ENCODE data around the gene KANSL1.

KANSL1 gene

DNA sequence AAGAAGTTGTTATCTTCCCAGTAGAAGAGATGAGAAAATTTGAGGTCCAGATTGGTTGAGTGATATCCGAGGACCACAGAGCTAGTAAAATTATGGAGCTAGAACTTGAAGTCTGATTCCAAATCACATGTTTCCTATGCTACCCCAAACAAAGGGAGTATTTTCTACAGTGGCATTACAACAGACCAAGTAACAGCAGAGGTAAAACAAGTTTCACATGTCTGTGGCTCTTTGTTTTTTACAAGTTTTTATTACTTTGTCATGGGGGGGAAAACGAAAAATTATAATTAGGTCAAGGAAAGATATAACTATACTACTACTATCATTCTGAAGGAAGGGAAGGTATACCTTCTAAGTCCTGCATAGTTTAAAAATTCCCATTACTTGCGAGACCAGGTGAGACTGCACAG is 49.4 kb downstream of the KANSL1 start:
- no peaks in the 10 kb centered on the region for H3K9me3 ChIP-seq (ENCODE audit: control extremely low read depth in 1 of 5, control insufficient read depth in 4 of 5, insufficient read depth in 2 of 5, low read depth in 1 of 5, low read length in 4 of 5)
- H3K36me3 ChIP-seq (ENCODE audit: control insufficient read depth in 4 of 4, insufficient read depth in 4 of 4, low read length in 3 of 4), result no peaks in the 10 kb centered on the region
- H3K4me3 ChIP-seq (ENCODE audit: control insufficient read depth in 1 of 7, extremely low read depth in 1 of 7, insufficient read depth in 4 of 7, low read depth in 2 of 7, low read length in 6 of 7), result no peak overlapping the region
- H3K4me1 ChIP-seq (ENCODE audit: control extremely low read depth in 1 of 4, control insufficient read depth in 4 of 4, insufficient read depth in 4 of 4, low read length in 3 of 4), result peaks cover 0 to 63% (median 9%) of the 10 kb centered on the region in 4 experiments
- CTCF ChIA-PET, result interaction anchor here (2.0 kb wide), 1 partner anchor 8 kb away, joined by 6 read pairs; no protein-coding TSS in a partner anchor
- H3K27ac ChIP-seq (ENCODE audit: insufficient read depth in 1 of 2, low read depth in 1 of 2, low read length in 2 of 2, poor library complexity in 1 of 2, severe bottlenecking in 2 of 2), result peak overlapping the region in 1 of 2 experiments; percentile 28
- WGBS (ENCODE audit: insufficient coverage), result 100% methylated on average over 2 of the region's 3 CpGs
- DNase-seq, result no peak
- POLR2A ChIA-PET, result interaction anchor here (1.1 kb wide), 1 partner anchor 49 kb away, joined by 3 read pairs; the partner anchor contains the start of gene KANSL1
- no peaks in the 10 kb centered on the region for H3K27me3 ChIP-seq (replicated peaks in 2 of 5; ENCODE audit: control insufficient read depth in 4 of 5, insufficient read depth in 5 of 5, low read length in 4 of 5)

DNA sequence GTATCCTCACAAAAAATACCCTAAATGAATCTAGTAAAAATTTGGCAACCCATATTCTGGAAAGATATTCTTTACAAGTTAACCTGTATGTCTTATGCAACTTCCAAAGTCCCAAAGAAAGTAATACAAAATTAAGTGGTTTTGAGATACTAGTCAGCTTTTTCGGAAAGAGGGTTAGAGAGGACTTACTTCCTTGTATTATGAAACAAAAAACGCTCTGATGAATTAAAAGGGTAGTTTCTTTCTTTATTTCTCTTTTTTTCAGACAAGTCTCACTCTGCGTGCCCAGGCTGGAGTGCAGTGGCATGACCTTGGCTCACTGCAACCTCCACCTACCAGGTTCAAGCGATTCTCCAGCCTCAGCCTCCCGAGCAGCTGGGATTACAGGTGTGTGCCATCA is 51.6 kb downstream of the KANSL1 start:
- H3K27ac ChIP-seq (ENCODE audit: insufficient read depth in 1 of 2, low read depth in 1 of 2, low read length in 2 of 2, poor library complexity in 1 of 2, severe bottlenecking in 2 of 2), result peak overlapping the region in 1 of 2 experiments; percentile 18
- ChIA-PET CTCF (interaction anchor here (1.8 kb wide), 1 partner anchor 9 kb away, joined by 4 read pairs; no protein-coding TSS in a partner anchor), POLR2A (no interaction called here)
- H3K9me3 ChIP-seq (ENCODE audit: control extremely low read depth in 1 of 5, control insufficient read depth in 4 of 5, insufficient read depth in 2 of 5, low read depth in 1 of 5, low read length in 4 of 5), result no peaks in the 10 kb centered on the region
- 63% methylated on average over 5 of the region's 5 CpGs for WGBS (ENCODE audit: insufficient coverage)
- H3K36me3 ChIP-seq (ENCODE audit: control insufficient read depth in 4 of 4, insufficient read depth in 4 of 4, low read length in 3 of 4), result no peaks in the 10 kb centered on the region
- no peaks in the 10 kb centered on the region for H3K27me3 ChIP-seq (replicated peaks in 2 of 5; ENCODE audit: control insufficient read depth in 4 of 5, insufficient read depth in 5 of 5, low read length in 4 of 5)
- DNase-seq, result peak in 2 of 3 donors; percentile 43 to 46
- H3K4me3 ChIP-seq (ENCODE audit: control insufficient read depth in 1 of 7, extremely low read depth in 1 of 7, insufficient read depth in 4 of 7, low read depth in 2 of 7, low read length in 6 of 7), result peak overlapping the region in 1 of 7 experiments; percentile 11
- peaks cover 0 to 65% (median 9%) of the 10 kb centered on the region in 4 experiments for H3K4me1 ChIP-seq (ENCODE audit: control extremely low read depth in 1 of 4, control insufficient read depth in 4 of 4, insufficient read depth in 4 of 4, low read length in 3 of 4)

DNA sequence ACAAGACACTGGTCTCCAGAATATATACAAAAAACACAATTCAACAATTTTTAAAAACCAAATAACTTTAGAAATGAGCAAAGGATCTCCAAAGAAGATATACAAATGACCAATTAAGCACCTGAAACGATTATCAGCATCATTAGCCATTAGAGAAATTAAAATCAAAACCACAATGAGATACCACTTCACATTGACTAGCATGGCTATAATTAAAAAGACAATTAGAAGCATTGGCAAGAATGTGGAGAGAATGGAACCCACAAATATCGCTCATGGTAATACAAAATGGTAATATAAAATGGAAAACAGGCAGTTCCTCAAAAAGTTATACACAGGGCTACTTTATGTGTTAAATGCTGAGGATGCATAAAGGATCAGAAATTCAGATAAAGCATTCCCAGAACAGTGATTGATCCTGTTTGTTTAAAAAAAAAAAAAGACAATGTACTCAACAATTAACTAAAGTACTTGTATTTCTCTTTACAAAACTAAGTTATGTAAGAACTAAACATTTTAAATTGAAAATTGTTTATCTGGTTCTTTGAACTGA is 52.5 kb downstream of the KANSL1 start:
- Histone ChIP-seq H3K4me1 (ENCODE audit: control extremely low read depth in 1 of 4, control insufficient read depth in 4 of 4, insufficient read depth in 4 of 4, low read length in 3 of 4) (peaks cover 0 to 61% (median 9%) of the 10 kb centered on the region in 4 experiments), H3K4me3 (ENCODE audit: control insufficient read depth in 1 of 7, extremely low read depth in 1 of 7, insufficient read depth in 4 of 7, low read depth in 2 of 7, low read length in 6 of 7) (no peak overlapping the region), H3K27me3 (replicated peaks in 2 of 5; ENCODE audit: control insufficient read depth in 4 of 5, insufficient read depth in 5 of 5, low read length in 4 of 5) (no peaks in the 10 kb centered on the region), H3K36me3 (ENCODE audit: control insufficient read depth in 4 of 4, insufficient read depth in 4 of 4, low read length in 3 of 4) (no peaks in the 10 kb centered on the region), H3K27ac (ENCODE audit: insufficient read depth in 1 of 2, low read depth in 1 of 2, low read length in 2 of 2, poor library complexity in 1 of 2, severe bottlenecking in 2 of 2) (no peak overlapping the region), H3K9me3 (ENCODE audit: control extremely low read depth in 1 of 5, control insufficient read depth in 4 of 5, insufficient read depth in 2 of 5, low read depth in 1 of 5, low read length in 4 of 5) (no peaks in the 10 kb centered on the region)
- POLR2A ChIA-PET, result no interaction called here
- WGBS (ENCODE audit: insufficient coverage), result 89% methylated on average over 2 of the region's 2 CpGs
- DNase-seq, result no peak
- CTCF ChIA-PET, result no interaction called here

DNA sequence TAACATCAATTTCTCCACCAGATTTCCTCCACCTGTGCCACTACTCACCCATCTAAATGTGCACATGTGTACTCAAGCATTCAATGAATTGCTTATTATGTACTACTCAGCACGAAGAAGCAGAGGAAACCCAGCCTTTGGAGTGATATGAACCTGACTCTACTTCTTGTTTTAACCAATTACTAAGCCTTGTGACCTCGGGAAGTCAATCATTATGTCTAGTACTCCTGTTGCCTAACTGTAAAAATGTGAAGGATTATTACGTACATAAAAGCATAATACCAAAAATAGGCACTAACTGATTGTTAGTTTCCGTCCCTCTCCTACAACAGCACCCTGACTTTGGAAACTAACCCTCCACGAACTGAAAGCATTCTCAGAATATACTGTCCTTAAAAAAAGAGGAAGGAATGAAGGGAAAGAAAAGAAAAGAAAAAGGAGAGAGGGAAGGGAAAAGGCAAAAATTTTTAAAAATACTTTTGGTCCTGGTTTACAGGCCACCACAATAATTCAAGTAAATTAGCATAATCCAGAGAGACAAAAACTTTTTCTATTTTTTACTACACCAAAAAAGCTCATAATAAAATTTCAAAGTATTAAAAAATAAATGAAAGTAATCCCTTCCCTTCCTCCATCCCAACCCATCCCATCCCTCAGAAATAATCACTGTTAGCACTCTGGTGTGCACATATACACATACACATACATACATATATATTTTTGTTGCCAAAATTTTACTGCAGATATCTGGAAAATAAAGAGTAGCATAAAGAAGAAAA is 53.6 kb downstream of the KANSL1 start:
- CTCF ChIA-PET, result no interaction called here

DNA sequence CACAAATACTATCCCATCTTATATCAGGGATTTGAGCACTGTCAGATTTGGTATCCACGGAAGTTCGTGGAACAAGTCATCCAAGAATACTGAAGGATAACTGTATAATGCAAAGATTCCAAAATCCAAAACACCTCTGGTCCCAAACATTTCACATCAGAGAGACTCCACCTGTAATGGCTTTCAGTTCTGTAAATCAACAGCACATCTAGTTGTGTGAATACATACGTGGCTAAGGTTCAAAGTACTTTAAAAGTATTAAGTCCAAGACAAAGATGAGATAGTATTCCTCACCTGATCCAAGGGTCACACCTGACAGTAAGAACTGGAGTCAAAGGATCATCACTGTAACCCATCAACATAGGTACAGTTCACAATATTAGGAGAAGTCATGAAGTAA is 54.8 kb downstream of the KANSL1 start:
- CTCF ChIA-PET, result no interaction called here
- H3K4me3 ChIP-seq (ENCODE audit: control insufficient read depth in 1 of 7, extremely low read depth in 1 of 7, insufficient read depth in 4 of 7, low read depth in 2 of 7, low read length in 6 of 7), result no peak overlapping the region
- no peak overlapping the region for H3K27ac ChIP-seq (ENCODE audit: insufficient read depth in 1 of 2, low read depth in 1 of 2, low read length in 2 of 2, poor library complexity in 1 of 2, severe bottlenecking in 2 of 2)
- H3K36me3 ChIP-seq (ENCODE audit: control insufficient read depth in 4 of 4, insufficient read depth in 4 of 4, low read length in 3 of 4), result peaks cover 0 to 3% (median 0%) of the 10 kb centered on the region in 4 experiments
- peaks cover 0 to 51% (median 9%) of the 10 kb centered on the region in 4 experiments for H3K4me1 ChIP-seq (ENCODE audit: control extremely low read depth in 1 of 4, control insufficient read depth in 4 of 4, insufficient read depth in 4 of 4, low read length in 3 of 4)
- no peaks in the 10 kb centered on the region for H3K27me3 ChIP-seq (replicated peaks in 2 of 5; ENCODE audit: control insufficient read depth in 4 of 5, insufficient read depth in 5 of 5, low read length in 4 of 5)
- POLR2A ChIA-PET, result no interaction called here
- H3K9me3 ChIP-seq (ENCODE audit: control extremely low read depth in 1 of 5, control insufficient read depth in 4 of 5, insufficient read depth in 2 of 5, low read depth in 1 of 5, low read length in 4 of 5), result no peaks in the 10 kb centered on the region
- 70% methylated on average over 2 of the region's 3 CpGs for WGBS (ENCODE audit: insufficient coverage)
- DNase-seq, result no peak

More for the DNA sequence above, 53.6 kb downstream of the KANSL1 start:
- Histone ChIP-seq H3K27ac (ENCODE audit: insufficient read depth in 1 of 2, low read depth in 1 of 2, low read length in 2 of 2, poor library complexity in 1 of 2, severe bottlenecking in 2 of 2) (peak overlapping the region in 1 of 2 experiments; percentile 4), H3K9me3 (ENCODE audit: control extremely low read depth in 1 of 5, control insufficient read depth in 4 of 5, insufficient read depth in 2 of 5, low read depth in 1 of 5, low read length in 4 of 5) (no peaks in the 10 kb centered on the region), H3K36me3 (ENCODE audit: control insufficient read depth in 4 of 4, insufficient read depth in 4 of 4, low read length in 3 of 4) (peaks cover 0 to 3% (median 0%) of the 10 kb centered on the region in 4 experiments), H3K4me1 (ENCODE audit: control extremely low read depth in 1 of 4, control insufficient read depth in 4 of 4, insufficient read depth in 4 of 4, low read length in 3 of 4) (peaks cover 0 to 54% (median 9%) of the 10 kb centered on the region in 4 experiments), H3K27me3 (replicated peaks in 2 of 5; ENCODE audit: control insufficient read depth in 4 of 5, insufficient read depth in 5 of 5, low read length in 4 of 5) (no peaks in the 10 kb centered on the region), H3K4me3 (ENCODE audit: control insufficient read depth in 1 of 7, extremely low read depth in 1 of 7, insufficient read depth in 4 of 7, low read depth in 2 of 7, low read length in 6 of 7) (peak overlapping the region in 2 of 7 experiments; percentile 35 to 60)
- WGBS (ENCODE audit: insufficient coverage), result 0% methylated on average over 2 of the region's 5 CpGs
- POLR2A ChIA-PET, result no interaction called here
- peak in 1 of 3 donors; percentile 49 for DNase-seq

DNA sequence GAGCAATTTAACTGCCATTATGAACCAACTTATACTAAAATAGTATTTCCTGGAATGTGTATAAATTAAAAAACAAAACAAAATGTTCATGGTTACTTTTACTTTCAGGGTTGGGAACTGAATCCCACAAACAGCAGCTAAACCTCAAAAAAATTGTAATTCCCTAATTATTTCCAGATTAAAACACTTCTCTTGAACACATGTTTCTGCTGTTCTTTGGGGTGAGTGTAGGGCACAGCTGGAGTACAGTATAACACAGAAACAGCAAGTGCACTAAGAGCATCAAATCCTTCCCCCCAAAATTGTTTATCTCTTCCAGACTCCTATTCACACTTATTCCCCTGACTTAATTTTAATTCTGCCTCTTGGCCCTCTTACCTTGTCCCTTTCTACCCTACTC is 56.4 kb downstream of the KANSL1 start:
- peak overlapping the region in 1 of 2 experiments; percentile 25 for H3K27ac ChIP-seq (ENCODE audit: insufficient read depth in 1 of 2, low read depth in 1 of 2, low read length in 2 of 2, poor library complexity in 1 of 2, severe bottlenecking in 2 of 2)
- H3K27me3 ChIP-seq (replicated peaks in 2 of 5; ENCODE audit: control insufficient read depth in 4 of 5, insufficient read depth in 5 of 5, low read length in 4 of 5), result no peaks in the 10 kb centered on the region
- no peak overlapping the region for H3K4me3 ChIP-seq (ENCODE audit: control insufficient read depth in 1 of 7, extremely low read depth in 1 of 7, insufficient read depth in 4 of 7, low read depth in 2 of 7, low read length in 6 of 7)
- ChIA-PET POLR2A (no interaction called here), CTCF (interaction anchor here (1.1 to 1.2 kb wide), 2 partner anchors 11 to 14 kb away, joined by 3 to 4 read pairs; no protein-coding TSS in a partner anchor)
- no peak for DNase-seq
- H3K9me3 ChIP-seq (ENCODE audit: control extremely low read depth in 1 of 5, control insufficient read depth in 4 of 5, insufficient read depth in 2 of 5, low read depth in 1 of 5, low read length in 4 of 5), result no peaks in the 10 kb centered on the region
- H3K4me1 ChIP-seq (ENCODE audit: control extremely low read depth in 1 of 4, control insufficient read depth in 4 of 4, insufficient read depth in 4 of 4, low read length in 3 of 4), result peaks cover 0 to 45% (median 8%) of the 10 kb centered on the region in 4 experiments
- peaks cover 0 to 6% (median 2%) of the 10 kb centered on the region in 4 experiments for H3K36me3 ChIP-seq (ENCODE audit: control insufficient read depth in 4 of 4, insufficient read depth in 4 of 4, low read length in 3 of 4)
